Endothelial cell of umbilical vein (primary cell): ENCODE results near the gene MARCHF11. TPM values are rescaled to one million over a fixed set of nuclear protein-coding genes. Genes with fewer than 3 reads are reported as not detected.

Source experiments
- BruUV-seq: library from RNA; stranded (reverse); fragments of 400-500 nt; replicated peaks from 2 replicates; lab custom pipeline; 2021; lab: Mats Ljungman, UMichigan
- CTCF ChIA-PET: fragments of 300-600, 350-600 bp; sonication (Branson Sonifier 250); formaldehyde crosslinking; loops from one replicate; lab custom pipeline; 2021; ENCODE audit warnings: antibody characterized with exemption, inconsistent platforms; lab: Charles Lee
- POLR2A ChIA-PET: fragments of 300-600, 350-600 bp; sonication (Branson Sonifier 250); formaldehyde crosslinking; loops from one replicate; lab custom pipeline; 2021; ENCODE audit warnings: antibody characterized with exemption, inconsistent platforms; lab: Charles Lee
- DNase-seq: peaks from one replicate; pipeline ENCODE4 v3.0.0-alpha.2; 2011; ENCODE audit warnings: low read depth, low spot score
- FAIRE-seq: peaks from 2 replicates; lab custom pipeline; 2011; peaks lifted over from hg19 to GRCh38; lab: Jason Lieb, UNC
- H2AFZ ChIP-seq: 2 replicates; pipeline ENCODE4 v1.6.0; 2012; ENCODE audit warnings: low read depth, low read length, control low read depth, inconsistent platforms
- H3K27ac ChIP-seq: 2 replicates; pipeline ENCODE4 v1.5.1; 2011; ENCODE audit warnings: low read depth, mild to moderate bottlenecking, control low read depth, low read length, moderate library complexity; ENCODE audit not compliant: insufficient read depth
- H3K27me3 ChIP-seq, 2 experiments: 2 replicates each; pipeline versions ENCODE4 v1.6.0 to v1.6.1; 2011; ENCODE audit warnings: low read length in 2 of 2, mixed read lengths in 1 of 2; ENCODE audit not compliant: control insufficient read depth in 2 of 2, insufficient read depth in 2 of 2
- H3K36me3 ChIP-seq, 2 experiments: 2 replicates in 1 of 2; 3 replicates in 1 of 2; pipeline ENCODE4 v1.5.1; 2011; ENCODE audit warnings: low read length in 2 of 2, mild to moderate bottlenecking in 1 of 2, moderate library complexity in 1 of 2; ENCODE audit not compliant: control insufficient read depth in 2 of 2, insufficient read depth in 2 of 2; ENCODE audit errors: extremely low read depth in 1 of 2
- H3K4me1 ChIP-seq: 3 replicates; pipeline ENCODE4 v1.5.1; 2011; ENCODE audit warnings: mild to moderate bottlenecking, low read length; ENCODE audit not compliant: control insufficient read depth, insufficient read depth; ENCODE audit errors: extremely low read depth
- H3K4me2 ChIP-seq: 2 replicates; pipeline ENCODE4 v1.6.1; 2011; ENCODE audit warnings: low read length, control low read depth, mixed read lengths; ENCODE audit not compliant: insufficient read depth
- H3K4me3 ChIP-seq, 3 experiments: fragments of 200-600 bp in 1 of 3; sonication (generic), shearing (Covaris generic) in 1 of 3; replicated peaks in 1 of 3; 2 replicates each; pipeline ENCODE4 v1.5.1; 2011 to 2016; ENCODE audit warnings: control low read depth in 3 of 3, low read length in 3 of 3, mild to moderate bottlenecking in 2 of 3, inconsistent platforms in 1 of 3, low read depth in 1 of 3, moderate library complexity in 1 of 3; ENCODE audit not compliant: insufficient read depth in 1 of 3
- H3K79me2 ChIP-seq: 2 replicates; pipeline ENCODE4 v1.6.0; 2012; ENCODE audit warnings: low read length, inconsistent platforms; ENCODE audit not compliant: control insufficient read depth, insufficient read depth
- H3K9ac ChIP-seq: replicated peaks from 2 replicates; pipeline ENCODE3; 2011; ENCODE audit warnings: low read length, control low read depth; ENCODE audit not compliant: insufficient read depth; ENCODE audit errors: extremely low read depth
- H3K9me1 ChIP-seq: replicated peaks from 3 replicates; pipeline ENCODE4 v1.6.0; 2011; ENCODE audit warnings: mild to moderate bottlenecking, low read length; ENCODE audit not compliant: control insufficient read depth, insufficient read depth; ENCODE audit errors: extremely low read depth
- H3K9me3 ChIP-seq: replicated peaks from 2 replicates; pipeline ENCODE4 v1.5.1; 2012; ENCODE audit warnings: low read length, inconsistent platforms; ENCODE audit not compliant: control insufficient read depth, insufficient read depth
- H4K20me1 ChIP-seq: replicated peaks from 2 replicates; pipeline ENCODE3; 2011; ENCODE audit warnings: mild to moderate bottlenecking, low read length; ENCODE audit not compliant: control insufficient read depth, insufficient read depth; ENCODE audit errors: extremely low read depth
- CTCF ChIP-seq, 2 donors: IDR thresholded peaks; 1 replicate in 1 of 2; 2 replicates in 1 of 2; pipeline ENCODE4 v1.5.1; 2011; ENCODE audit warnings: low read length in 2 of 2, mild to moderate bottlenecking in 2 of 2, moderate library complexity in 2 of 2, control low read depth in 1 of 2, inconsistent platforms in 1 of 2, low read depth in 1 of 2; ENCODE audit not compliant: insufficient read depth in 1 of 2; ENCODE audit errors: extremely low read depth in 1 of 2
- FOS ChIP-seq: IDR thresholded peaks from 2 replicates; pipeline ENCODE4 v1.6.1; 2011; ENCODE audit warnings: mild to moderate bottlenecking, low read length, moderate library complexity, borderline replicate concordance; ENCODE audit not compliant: insufficient read depth
- GATA2 ChIP-seq: IDR thresholded peaks from 2 replicates; pipeline ENCODE4 v1.7.0; 2011; ENCODE audit warnings: low read depth, mild to moderate bottlenecking, moderate library complexity, mixed read lengths, low read length; ENCODE audit not compliant: insufficient read length, insufficient read depth
- JUN ChIP-seq: IDR thresholded peaks from 2 replicates; pipeline ENCODE4 v1.6.1; 2011; ENCODE audit warnings: borderline replicate concordance, low read depth; ENCODE audit not compliant: insufficient read length, insufficient read depth
- MYC ChIP-seq: IDR thresholded peaks from one replicate; pipeline ENCODE4 v1.6.1; 2011; ENCODE audit warnings: mild to moderate bottlenecking, low read depth, low read length
- POLR2A ChIP-seq: IDR thresholded peaks from 2 replicates; pipeline ENCODE4 v1.6.1; 2012; ENCODE audit warnings: low read depth, mild to moderate bottlenecking, control low read depth, low read length
- POLR2AphosphoS5 ChIP-seq: IDR thresholded peaks from 2 replicates; pipeline ENCODE4 v1.6.1; 2012; ENCODE audit warnings: low read depth, mild to moderate bottlenecking, control low read depth, low read length, moderate library complexity; ENCODE audit not compliant: insufficient read depth
- dilution Hi-C: fragments of 300-500 bp; cut with MboI; formaldehyde crosslinking; loops from one replicate; pipeline ENCODE4 v1.15.0; 2019; ENCODE audit warnings: low sequenced_read_pairs; ENCODE audit not compliant: extremely low pct_ligation_motif_present
- intact Hi-C: fragments of 100-400 bp; cut with micrococcal nuclease; formaldehyde crosslinking; loops from one replicate; pipeline ENCODE4 v1.10.0; 2022
- polyA plus RNA-seq, 4 experiments: library from polyadenylated mRNA; depleted of rRNA in 3 of 4; stranded (reverse) in 3 of 4; unstranded in 1 of 4; fragments of >200 nt; gene quantifications; 2 replicates each; pipeline versions ENCODE4 v1.2.1 to v1.2.3, GENCODE V29; 2011 to 2012; ENCODE audit warnings: missing spikeins in 1 of 4
- total RNA-seq: library from RNA; stranded (reverse); gene quantifications from 2 replicates; pipeline ENCODE4 v1.2.3, GENCODE V29; 2021
- TF ChIP-seq, protein P1 (sequence below): IDR thresholded peaks from 2 replicates; pipeline ENCODE4 v1.6.1; 2011; ENCODE audit not compliant: insufficient read depth, insufficient read length

Gene MARCHF11
- total and polyA plus RNA-seq, 2 donors (not counting 3 experiments of a cell fraction or from before 2014, with no cell fraction given): not detected

DNA sequence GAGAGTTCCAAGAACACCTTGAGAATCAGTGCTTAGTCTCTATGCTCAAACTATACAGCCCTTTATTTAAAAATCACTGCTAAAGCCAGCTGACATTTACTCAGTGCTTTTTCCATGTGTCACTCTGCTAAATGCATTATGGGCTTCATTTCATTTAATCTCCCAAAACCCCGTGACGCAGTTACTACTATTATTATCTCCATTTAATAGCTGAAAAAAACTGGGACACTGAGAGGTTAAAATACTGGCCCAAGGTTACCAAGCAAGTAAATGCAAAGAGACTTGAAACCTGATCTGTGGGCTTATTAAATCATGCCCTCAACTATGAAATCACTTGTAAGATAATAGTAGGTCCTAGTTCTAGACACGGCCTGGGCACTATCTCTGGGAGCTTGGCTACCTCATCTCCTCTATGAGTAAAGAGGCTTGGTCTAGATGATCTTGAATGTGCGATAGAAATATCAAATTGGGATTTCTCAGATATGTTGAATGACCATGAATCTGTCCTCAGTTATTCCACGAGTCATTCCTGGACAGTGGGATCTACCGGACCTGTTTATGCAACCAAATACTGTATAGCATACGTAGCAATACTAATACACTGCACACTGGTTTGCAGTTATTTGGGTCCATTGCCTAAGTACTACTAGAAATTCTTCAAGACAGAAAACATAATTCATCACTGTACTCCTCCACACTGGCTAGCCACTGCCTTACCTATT, 32.3 kb downstream of the MARCHF11 start:
- H3K36me3 ChIP-seq: no peaks in the 10 kb centered on the region
- TF ChIP-seq GATA2 (no peak), FOS (no peak), JUN (no peak), POLR2AphosphoS5 (no peak), CTCF (IDR thresholded peaks at IDR 0.05; ENCODE audit: extremely low read depth in 1 of 2, insufficient read depth in 1 of 2, low read depth in 1 of 2, low read length in 2 of 2) (no peak), POLR2A (no peak), MYC (no peak)
- TF ChIP-seq, protein P1, sequence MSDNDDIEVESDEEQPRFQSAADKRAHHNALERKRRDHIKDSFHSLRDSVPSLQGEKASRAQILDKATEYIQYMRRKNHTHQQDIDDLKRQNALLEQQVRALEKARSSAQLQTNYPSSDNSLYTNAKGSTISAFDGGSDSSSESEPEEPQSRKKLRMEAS: no peak
- DNase-seq: no peak
- no peak overlapping the region for H3K27ac ChIP-seq
- no peaks in the 10 kb centered on the region for H3K9me3 ChIP-seq
- intact Hi-C loops (no loop called here), dilution Hi-C loops (no loop called here)
- H3K4me1 ChIP-seq: no peaks in the 10 kb centered on the region
- FAIRE-seq: no peak
- H2AFZ ChIP-seq: no peak overlapping the region
- POLR2A ChIA-PET: no interaction called here
- H3K9me1 ChIP-seq: no peaks in the 10 kb centered on the region
- no TSS peak for BruUV-seq
- no peak overlapping the region for H3K9ac ChIP-seq
- H3K79me2 ChIP-seq: no peaks in the 10 kb centered on the region
- CTCF ChIA-PET: interaction anchor here (0.7 kb wide), 1 partner anchor 13 kb away, joined by 3 read pairs; no protein-coding TSS in a partner anchor
- H3K4me3 ChIP-seq: no peak overlapping the region
- no peaks in the 10 kb centered on the region for H4K20me1 ChIP-seq
- H3K27me3 ChIP-seq: no peaks in the 10 kb centered on the region
- no peak overlapping the region for H3K4me2 ChIP-seq
